ENCODE results near the gene FAM171A1.
"Not testable (repeated sequence)": the region's sequence is repeated elsewhere in the genome, so short reads cannot be mapped to it uniquely, and the experiment has no call there.

The FAM171A1 gene

GRCh38 chr10:15346440-15347141, 24.5 kb downstream of the FAM171A1 start:
- DNase-seq (ENCODE audit: extremely low read depth in 1 of 2, low read depth in 1 of 2): no peak

GRCh38 chr10:15345450-15345849, 25.6 kb downstream of the FAM171A1 start:
- DNase-seq (ENCODE audit: extremely low read depth in 1 of 2, low read depth in 1 of 2): no peak

- DNase-seq (ENCODE audit: extremely low read depth in 1 of 2, low read depth in 1 of 2): no peak
Observed at GRCh38 chr10:15344876-15345285, 26.2 kb downstream of the FAM171A1 start.

GRCh38 chr10:15344256-15344875, 26.7 kb downstream of the FAM171A1 start:
- DNase-seq (ENCODE audit: extremely low read depth in 1 of 2, low read depth in 1 of 2): no peak

- no peak for DNase-seq (ENCODE audit: extremely low read depth in 1 of 2, low read depth in 1 of 2)
Observed at GRCh38 chr10:15342970-15343369, 28.1 kb downstream of the FAM171A1 start.

GRCh38 chr10:15341502-15342128, 29.5 kb downstream of the FAM171A1 start:
- DNase-seq (ENCODE audit: extremely low read depth in 1 of 2, low read depth in 1 of 2): no peak

- no peak for DNase-seq (ENCODE audit: extremely low read depth in 1 of 2, low read depth in 1 of 2)
Observed at GRCh38 chr10:15339892-15340291, 31.2 kb downstream of the FAM171A1 start.

GRCh38 chr10:15337441-15337923, 33.6 kb downstream of the FAM171A1 start:
- not testable (repeated sequence) for DNase-seq (ENCODE audit: extremely low read depth in 1 of 2, low read depth in 1 of 2)

GRCh38 chr10:15336211-15336610, 34.9 kb downstream of the FAM171A1 start:
- DNase-seq (ENCODE audit: extremely low read depth in 1 of 2, low read depth in 1 of 2): no peak

GRCh38 chr10:15335508-15335907, 35.6 kb downstream of the FAM171A1 start:
- no peak for DNase-seq (ENCODE audit: extremely low read depth in 1 of 2, low read depth in 1 of 2)

- DNase-seq (ENCODE audit: extremely low read depth in 1 of 2, low read depth in 1 of 2): no peak
Observed at GRCh38 chr10:15334650-15335323, 36.3 kb downstream of the FAM171A1 start.

GRCh38 chr10:15333909-15334649, 37.0 kb downstream of the FAM171A1 start:
- DNase-seq (ENCODE audit: extremely low read depth in 1 of 2, low read depth in 1 of 2): no peak

- not testable (repeated sequence) for DNase-seq (ENCODE audit: extremely low read depth in 1 of 2, low read depth in 1 of 2)
Observed at GRCh38 chr10:15333181-15333580, 37.9 kb downstream of the FAM171A1 start.

- no peak for DNase-seq (ENCODE audit: extremely low read depth in 1 of 2, low read depth in 1 of 2)
Observed at GRCh38 chr10:15331461-15331860, 39.6 kb downstream of the FAM171A1 start.

GRCh38 chr10:15329437-15329836, 41.7 kb downstream of the FAM171A1 start:
- no peak for DNase-seq (ENCODE audit: extremely low read depth in 1 of 2, low read depth in 1 of 2)

GRCh38 chr10:15325944-15326284, 45.2 kb downstream of the FAM171A1 start:
- DNase-seq (ENCODE audit: extremely low read depth in 1 of 2, low read depth in 1 of 2): no peak

GRCh38 chr10:15325243-15325943, 45.7 kb downstream of the FAM171A1 start:
- DNase-seq (ENCODE audit: extremely low read depth in 1 of 2, low read depth in 1 of 2): no peak

GRCh38 chr10:15324611-15325010, 46.5 kb downstream of the FAM171A1 start:
- no peak for DNase-seq (ENCODE audit: extremely low read depth in 1 of 2, low read depth in 1 of 2)

GRCh38 chr10:15324113-15324512, 47.0 kb downstream of the FAM171A1 start:
- DNase-seq (ENCODE audit: extremely low read depth in 1 of 2, low read depth in 1 of 2): no peak

GRCh38 chr10:15322356-15322755, 48.7 kb downstream of the FAM171A1 start:
- no peak for DNase-seq (ENCODE audit: extremely low read depth in 1 of 2, low read depth in 1 of 2)

All from activated CD8-positive, alpha-beta memory T cell treated with anti-CD3 and anti-CD28 coated beads for 1 hour (primary cell).